SK-N-SH (cell line): ENCODE measurements around the gene PPP1R15B. TPM values are rescaled to one million over a fixed set of nuclear protein-coding genes. Genes with fewer than 3 reads are reported as not detected.

Experiments used
- CTCF ChIA-PET: fragments of 300-600, 350-600 bp; formaldehyde crosslinking; extraction: SDS; loops from one replicate; lab custom pipeline; 2021; lab: Yijun Ruan, JAX
- POLR2A ChIA-PET: fragments of 350-600 bp; sonication (Branson Sonifier 250); formaldehyde crosslinking; extraction: SDS; loops from one replicate; lab custom pipeline; 2020; ENCODE audit warnings: antibody characterized with exemption, inconsistent platforms; lab: Yijun Ruan, JAX
- DNase-seq: peaks from one replicate; pipeline ENCODE4 v3.0.0; 2012
- H2AFZ ChIP-seq: fragments of 200-600 bp; sonication (generic); 2 replicates; pipeline ENCODE4 v1.8.1; 2016; ENCODE audit warnings: antibody characterized with exemption, mild to moderate bottlenecking, low read depth
- H3F3A ChIP-seq: fragments of 200-600 bp; sonication (generic); replicated peaks from 2 replicates; pipeline ENCODE3; 2016; ENCODE audit warnings: antibody characterized with exemption, mild to moderate bottlenecking; ENCODE audit not compliant: insufficient read depth
- H3K27ac ChIP-seq, 2 experiments: fragments of 200-500 bp in 1 of 2; fragments of 200-600 bp in 1 of 2; sonication (Bioruptor generic) in 1 of 2; sonication (generic), shearing (Covaris generic) in 1 of 2; 2 replicates each; pipeline versions ENCODE4 v1.5.1 to v1.6.1; 2014 to 2016; ENCODE audit warnings: low read depth in 2 of 2, inconsistent platforms in 1 of 2, low read length in 1 of 2, mild to moderate bottlenecking in 1 of 2, mixed read lengths in 1 of 2
- H3K27me3 ChIP-seq: fragments of 200-600 bp; sonication (generic), shearing (Covaris generic); 2 replicates; pipeline ENCODE4 v1.6.1; 2016; ENCODE audit warnings: mixed run types; ENCODE audit not compliant: insufficient read depth
- H3K36me3 ChIP-seq, 2 experiments: fragments of 200-500 bp in 1 of 2; fragments of 200-600 bp in 1 of 2; sonication (Bioruptor generic) in 1 of 2; sonication (generic) in 1 of 2; replicated peaks in 1 of 2; 2 replicates each; pipeline versions ENCODE3 to v1.5.1; 2014 to 2016; ENCODE audit warnings: low read length in 1 of 2, mild to moderate bottlenecking in 1 of 2; ENCODE audit not compliant: insufficient read depth in 2 of 2, control insufficient read depth in 1 of 2
- H3K4me1 ChIP-seq, 2 experiments: fragments of 200-500 bp in 1 of 2; fragments of 200-600 bp in 1 of 2; sonication (Bioruptor generic) in 1 of 2; sonication (generic), shearing (Covaris generic) in 1 of 2; 2 replicates each; pipeline versions ENCODE4 v1.5.1 to v1.6.1; 2014 to 2016; ENCODE audit warnings: low read depth in 1 of 2, low read length in 1 of 2, mixed run types in 1 of 2; ENCODE audit not compliant: insufficient read depth in 2 of 2, control insufficient read depth in 1 of 2
- H3K4me2 ChIP-seq: fragments of 200-600 bp; sonication (generic), shearing (Covaris generic); 2 replicates; pipeline ENCODE4 v1.6.1; 2017; ENCODE audit warnings: mixed run types
- H3K4me3 ChIP-seq, 2 experiments: fragments of 200-500 bp in 1 of 2; fragments of 200-600 bp in 1 of 2; sonication (Bioruptor generic) in 1 of 2; sonication (generic), shearing (Covaris generic) in 1 of 2; 2 replicates each; pipeline versions ENCODE4 v1.5.1 to v1.8.1; 2014 to 2016; ENCODE audit warnings: low read depth in 2 of 2, inconsistent platforms in 1 of 2, low read length in 1 of 2, mild to moderate bottlenecking in 1 of 2, mixed read lengths in 1 of 2, moderate library complexity in 1 of 2
- H3K79me2 ChIP-seq: fragments of 200-600 bp; sonication (generic); 2 replicates; pipeline ENCODE4 v1.8.1; 2017; ENCODE audit warnings: mild to moderate bottlenecking; ENCODE audit not compliant: insufficient read depth
- H3K9ac ChIP-seq: fragments of 200-600 bp; sonication (generic); 2 replicates; pipeline ENCODE4 v1.6.1; 2017; ENCODE audit warnings: mixed run types
- H3K9me2 ChIP-seq: fragments of 200-600 bp; sonication (generic); 2 replicates; pipeline ENCODE4 v1.6.1; 2017; ENCODE audit warnings: mixed run types
- H3K9me3 ChIP-seq: fragments of 200-600 bp; sonication (generic); 2 replicates; pipeline ENCODE4 v1.6.1; 2017; ENCODE audit warnings: mixed run types, mild to moderate bottlenecking, moderate library complexity
- H4K20me1 ChIP-seq: fragments of 200-600 bp; sonication (generic); 2 replicates; pipeline ENCODE4 v1.6.1; 2017; ENCODE audit warnings: mild to moderate bottlenecking, mixed run types; ENCODE audit not compliant: insufficient read depth
- CHD2 ChIP-seq: fragments of 150-350 bp; IDR thresholded peaks from 2 replicates; pipeline ENCODE4 v1.6.1; 2018; ENCODE audit warnings: low read length; ENCODE audit not compliant: partially characterized antibody
- FOSL2 ChIP-seq: IDR thresholded peaks from 2 replicates; pipeline ENCODE4 v1.4.0; 2012; ENCODE audit warnings: low read depth, mild to moderate bottlenecking, moderate library complexity, borderline replicate concordance
- FOXJ3 ChIP-seq: sonication (generic); formaldehyde crosslinking; IDR thresholded peaks from 2 replicates; pipeline ENCODE4 v1.5.1; 2020; ENCODE audit warnings: mild to moderate bottlenecking, missing genetic modification reagents
- GATA2 ChIP-seq: sonication (generic); formaldehyde crosslinking; IDR thresholded peaks from 2 replicates; pipeline ENCODE4 v1.5.0; 2020; ENCODE audit warnings: mild to moderate bottlenecking, missing genetic modification reagents
- JUND ChIP-seq: IDR thresholded peaks from 2 replicates; pipeline ENCODE4 v1.4.0; 2012
- MEF2A ChIP-seq: IDR thresholded peaks from 2 replicates; pipeline ENCODE4 v1.4.0; 2012; ENCODE audit warnings: low read depth, borderline replicate concordance
- RAD21 ChIP-seq: IDR thresholded peaks from 2 replicates; pipeline ENCODE4 v1.6.1; 2012; ENCODE audit warnings: mild to moderate bottlenecking, low read length
- RCOR1 ChIP-seq: fragments of 150-350 bp; IDR thresholded peaks from 2 replicates; pipeline ENCODE4 v1.6.1; 2017; ENCODE audit warnings: antibody characterized with exemption, low read length
- TAF1 ChIP-seq: IDR thresholded peaks from 2 replicates; pipeline ENCODE4 v1.6.1; 2012; ENCODE audit warnings: low read depth, mild to moderate bottlenecking, low read length, moderate library complexity, borderline replicate concordance
- USF1 ChIP-seq: IDR thresholded peaks from 2 replicates; pipeline ENCODE4 v1.4.0; 2012; ENCODE audit warnings: low read depth, borderline replicate concordance
- whole genome bisulfite sequencing: methylation state at CpG from one replicate; pipeline ENCODE4 v1.1.6; 2017; ENCODE audit warnings: low lambda C conversion rate; 5-methylcytosine and 5-hydroxymethylcytosine counted together
- polyA plus RNA-seq, 3 experiments: library from polyadenylated mRNA; depleted of rRNA; stranded (reverse); fragments of >200 nt; gene quantifications; 2 replicates each; pipeline ENCODE4 v1.2.3, GENCODE V29; 2012
- TF ChIP-seq, protein P1 (sequence below): IDR thresholded peaks from 2 replicates; pipeline ENCODE4 v1.4.0; 2012; ENCODE audit warnings: low read depth
- TF ChIP-seq, protein P2 (sequence below): fragments of 150-350 bp; IDR thresholded peaks from 2 replicates; pipeline ENCODE4 v1.6.1; 2016; ENCODE audit warnings: mild to moderate bottlenecking, low read depth, low read length
- TF ChIP-seq, protein P3 (sequence below): fragments of 200-600 bp; sonication (generic); IDR thresholded peaks from 2 replicates; pipeline ENCODE4 v1.6.1; 2017; ENCODE audit warnings: antibody characterized with exemption, mild to moderate bottlenecking, moderate library complexity

The PPP1R15B gene
- polyA plus RNA-seq, 1 of the 3 experiments (the other 2 are of a cell fraction): 12.1 TPM

DNA sequence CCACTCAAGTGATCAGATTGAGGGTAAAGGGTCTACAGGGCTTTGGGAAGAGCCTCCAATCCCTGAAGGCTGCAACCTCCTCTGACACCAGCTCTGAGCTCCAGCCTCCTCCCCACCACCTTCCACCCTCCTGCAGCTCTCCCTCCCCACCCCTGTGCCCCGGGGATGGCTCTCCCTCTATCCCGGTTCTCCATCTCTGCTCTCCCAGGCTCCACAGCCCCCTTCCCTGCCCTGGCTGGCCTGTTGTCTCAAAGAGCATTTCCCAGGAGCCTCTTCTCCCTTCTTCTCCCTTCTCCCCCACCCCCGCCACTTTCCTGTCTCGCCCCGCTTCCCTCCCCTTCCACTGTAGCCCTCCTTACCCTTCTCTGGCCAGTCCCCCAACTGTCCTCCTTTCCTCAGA is 53.0 kb downstream of the PPP1R15B start:
- 58% methylated on average over 5 of the region's 5 CpGs for WGBS
- ChIA-PET CTCF (interaction anchor here (0.7 to 8.4 kb wide), 14 partner anchors 9 to 192 kb away, joined by 3 to 338 read pairs (median 15); partner anchors contain the start of genes GOLT1A and REN), POLR2A (interaction anchor here (0.7 to 4.2 kb wide), 11 partner anchors 9 to 100 kb away, joined by 4 to 70 read pairs (median 10); no protein-coding TSS in a partner anchor)
- H2AFZ ChIP-seq: no peak overlapping the region
- H4K20me1 ChIP-seq: no peaks in the 10 kb centered on the region
- H3K9ac ChIP-seq: no peak overlapping the region
- TF ChIP-seq FOXJ3 (CRISPR knock-in tag): no peak
- peak; percentile 40; the same call in 1 of the 2 replicates for TF ChIP-seq GATA2 (CRISPR knock-in tag)
- H3K9me2 ChIP-seq: no peaks in the 10 kb centered on the region
- H3K36me3 ChIP-seq: no peaks in the 10 kb centered on the region
- H3K9me3 ChIP-seq: no peaks in the 10 kb centered on the region
- peak overlapping the region in 1 of 2 experiments; percentile 90; a peak in 2 of 4 replicates for H3K27ac ChIP-seq
- DNase-seq: peak; percentile 47
- H3K4me2 ChIP-seq: peak overlapping the region; percentile 69; the same call in 1 of the 2 replicates
- H3K79me2 ChIP-seq: no peaks in the 10 kb centered on the region
- no peaks in the 10 kb centered on the region for H3K27me3 ChIP-seq
- H3K4me3 ChIP-seq: peak overlapping the region in 1 of 2 experiments; percentile 21; a peak in 2 of 4 replicates
- no peaks in the 10 kb centered on the region for H3F3A ChIP-seq
- H3K4me1 ChIP-seq: peaks cover 4 to 52% of the 10 kb centered on the region in 2 experiments; a peak in 1 of 4 replicates

DNA sequence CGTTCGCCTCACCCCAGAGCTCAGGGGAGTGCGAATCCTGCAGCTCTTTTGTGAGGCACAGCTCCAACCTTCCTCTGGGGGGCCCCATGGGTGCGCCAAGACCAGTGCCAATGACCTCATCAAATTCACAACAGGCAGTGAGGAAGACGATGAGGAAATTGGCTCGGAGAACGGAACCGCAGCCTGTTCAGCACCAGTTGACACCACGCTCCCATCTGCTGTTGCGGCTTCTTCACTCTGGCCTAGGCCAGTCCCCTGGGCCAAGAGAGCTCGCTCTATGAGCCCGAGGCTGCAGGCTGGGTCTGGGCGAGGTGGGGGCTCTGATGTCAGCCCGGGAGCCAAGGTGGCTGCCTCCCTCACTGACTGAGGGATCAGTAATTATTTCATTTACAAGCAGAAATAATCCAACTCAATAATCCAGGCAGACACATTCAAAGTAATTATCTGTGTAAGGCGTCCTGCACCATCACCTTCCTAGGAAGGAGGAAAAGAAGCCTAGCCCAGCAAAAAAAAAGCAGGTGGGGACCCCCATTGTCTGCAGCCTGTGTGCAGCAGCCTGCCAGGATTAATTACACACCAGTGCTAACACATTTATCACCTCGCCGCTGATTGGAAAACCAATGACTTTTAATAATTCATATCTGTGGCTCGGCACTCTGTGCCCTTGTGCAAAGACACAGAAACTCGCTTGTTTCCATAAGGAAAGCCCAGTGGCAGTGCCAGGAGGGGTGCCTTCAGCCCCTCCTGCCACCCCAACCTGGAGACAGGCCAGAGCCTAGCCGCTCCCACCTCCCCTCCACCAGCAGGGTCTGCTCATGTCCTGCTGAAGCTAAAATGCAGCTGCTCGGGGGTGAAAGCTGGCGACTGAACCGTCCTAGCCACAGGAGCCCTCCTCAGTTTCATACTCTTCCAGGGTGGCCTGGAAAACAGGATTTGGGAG is 53.8 kb downstream of the PPP1R15B start:
- peak overlapping the region in 1 of 2 experiments; percentile 21; a peak in 1 of 4 replicates for H3K4me3 ChIP-seq
- no peaks in the 10 kb centered on the region for H3K9me3 ChIP-seq
- H3K79me2 ChIP-seq: no peaks in the 10 kb centered on the region
- H3K27ac ChIP-seq: peak overlapping the region in 1 of 2 experiments; percentile 90; a peak in 2 of 4 replicates
- H3K36me3 ChIP-seq: no peaks in the 10 kb centered on the region
- H3K9me2 ChIP-seq: no peaks in the 10 kb centered on the region
- H3K9ac ChIP-seq: no peak overlapping the region
- no peak overlapping the region for H2AFZ ChIP-seq
- 81% methylated on average over 17 of the region's 23 CpGs for WGBS
- no peaks in the 10 kb centered on the region for H3K27me3 ChIP-seq
- no peak overlapping the region for H3K4me2 ChIP-seq
- POLR2A ChIA-PET: interaction anchor here (0.7 to 4.2 kb wide), 11 partner anchors 8 to 100 kb away, joined by 3 to 70 read pairs (median 10); no protein-coding TSS in a partner anchor
- TF ChIP-seq RAD21 (peak; percentile 31), FOSL2 (no peak)
- no peaks in the 10 kb centered on the region for H3F3A ChIP-seq
- CTCF ChIA-PET: interaction anchor here (1.0 to 8.4 kb wide), 12 partner anchors 9 to 230 kb away, joined by 3 to 338 read pairs (median 9); partner anchors contain the start of gene GOLT1A
- H4K20me1 ChIP-seq: no peaks in the 10 kb centered on the region
- peaks cover 0 to 45% of the 10 kb centered on the region in 2 experiments; a peak in 1 of 4 replicates for H3K4me1 ChIP-seq
- DNase-seq: peak; percentile 70

DNA sequence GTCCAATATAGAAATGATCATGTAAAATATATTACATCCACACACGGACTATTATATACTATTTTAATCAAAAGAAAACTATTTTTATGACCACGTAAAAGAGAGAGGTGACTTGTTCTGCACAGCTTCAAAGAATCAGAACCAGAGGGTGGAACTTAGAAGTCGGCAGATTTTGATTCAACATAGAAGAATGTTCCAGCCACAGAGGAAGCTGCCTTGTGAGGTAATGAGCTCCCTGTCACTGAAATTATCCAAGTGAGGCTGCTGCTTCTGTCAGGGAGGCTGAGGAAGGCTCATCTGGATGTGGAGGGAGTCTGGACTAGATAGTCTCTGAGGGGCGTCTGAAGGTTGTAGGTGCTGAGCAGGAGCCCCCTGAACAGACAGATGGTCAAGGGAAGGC is 54.6 kb downstream of the PPP1R15B start:
- H3K4me2 ChIP-seq: no peak overlapping the region
- TF ChIP-seq, protein P1, sequence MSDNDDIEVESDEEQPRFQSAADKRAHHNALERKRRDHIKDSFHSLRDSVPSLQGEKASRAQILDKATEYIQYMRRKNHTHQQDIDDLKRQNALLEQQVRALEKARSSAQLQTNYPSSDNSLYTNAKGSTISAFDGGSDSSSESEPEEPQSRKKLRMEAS: no peak
- TF ChIP-seq MEF2A (no peak), JUND (no peak), TAF1 (no peak), CHD2 (no peak), USF1 (no peak), RCOR1 (no peak)
- TF ChIP-seq, protein P2, sequence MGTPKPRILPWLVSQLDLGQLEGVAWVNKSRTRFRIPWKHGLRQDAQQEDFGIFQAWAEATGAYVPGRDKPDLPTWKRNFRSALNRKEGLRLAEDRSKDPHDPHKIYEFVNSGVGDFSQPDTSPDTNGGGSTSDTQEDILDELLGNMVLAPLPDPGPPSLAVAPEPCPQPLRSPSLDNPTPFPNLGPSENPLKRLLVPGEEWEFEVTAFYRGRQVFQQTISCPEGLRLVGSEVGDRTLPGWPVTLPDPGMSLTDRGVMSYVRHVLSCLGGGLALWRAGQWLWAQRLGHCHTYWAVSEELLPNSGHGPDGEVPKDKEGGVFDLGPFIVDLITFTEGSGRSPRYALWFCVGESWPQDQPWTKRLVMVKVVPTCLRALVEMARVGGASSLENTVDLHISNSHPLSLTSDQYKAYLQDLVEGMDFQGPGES: no peak
- TF ChIP-seq, protein P3, sequence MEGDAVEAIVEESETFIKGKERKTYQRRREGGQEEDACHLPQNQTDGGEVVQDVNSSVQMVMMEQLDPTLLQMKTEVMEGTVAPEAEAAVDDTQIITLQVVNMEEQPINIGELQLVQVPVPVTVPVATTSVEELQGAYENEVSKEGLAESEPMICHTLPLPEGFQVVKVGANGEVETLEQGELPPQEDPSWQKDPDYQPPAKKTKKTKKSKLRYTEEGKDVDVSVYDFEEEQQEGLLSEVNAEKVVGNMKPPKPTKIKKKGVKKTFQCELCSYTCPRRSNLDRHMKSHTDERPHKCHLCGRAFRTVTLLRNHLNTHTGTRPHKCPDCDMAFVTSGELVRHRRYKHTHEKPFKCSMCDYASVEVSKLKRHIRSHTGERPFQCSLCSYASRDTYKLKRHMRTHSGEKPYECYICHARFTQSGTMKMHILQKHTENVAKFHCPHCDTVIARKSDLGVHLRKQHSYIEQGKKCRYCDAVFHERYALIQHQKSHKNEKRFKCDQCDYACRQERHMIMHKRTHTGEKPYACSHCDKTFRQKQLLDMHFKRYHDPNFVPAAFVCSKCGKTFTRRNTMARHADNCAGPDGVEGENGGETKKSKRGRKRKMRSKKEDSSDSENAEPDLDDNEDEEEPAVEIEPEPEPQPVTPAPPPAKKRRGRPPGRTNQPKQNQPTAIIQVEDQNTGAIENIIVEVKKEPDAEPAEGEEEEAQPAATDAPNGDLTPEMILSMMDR: no peak

More for the DNA sequence above, 54.6 kb downstream of the PPP1R15B start:
- Histone ChIP-seq H3K9me3 (no peaks in the 10 kb centered on the region), H4K20me1 (no peaks in the 10 kb centered on the region), H3K4me1 (peaks cover 0 to 45% of the 10 kb centered on the region in 2 experiments; a peak in 1 of 4 replicates), H2AFZ (no peak overlapping the region), H3K9ac (no peak overlapping the region), H3K4me3 (no peak overlapping the region), H3K27ac (peak overlapping the region in 1 of 2 experiments; percentile 90; a peak in 2 of 4 replicates), H3K79me2 (no peaks in the 10 kb centered on the region), H3K36me3 (no peaks in the 10 kb centered on the region), H3F3A (no peaks in the 10 kb centered on the region), H3K9me2 (no peaks in the 10 kb centered on the region), H3K27me3 (no peaks in the 10 kb centered on the region)
- POLR2A ChIA-PET: interaction anchor here (0.7 to 4.2 kb wide), 3 partner anchors 8 to 73 kb away, joined by 3 to 70 read pairs (median 25); no protein-coding TSS in a partner anchor
- CTCF ChIA-PET: interaction anchor here (0.6 to 8.4 kb wide), 11 partner anchors 10 to 229 kb away, joined by 3 to 338 read pairs (median 4); no protein-coding TSS in a partner anchor
- 69% methylated on average over 4 of the region's 4 CpGs for WGBS
- no peak for DNase-seq
